Measurements from ENCODE around the gene RNF135. TPM values are rescaled to one million over a fixed set of nuclear protein-coding genes. Genes with fewer than 3 reads are reported as not detected.

Gene RNF135
- total and polyA plus RNA-seq, 10 of the 15 experiments (the other 5 are each of a cell fraction or from before 2014, with no cell fraction given): 12.7 to 28.0 (median 18.7) TPM

DNA sequence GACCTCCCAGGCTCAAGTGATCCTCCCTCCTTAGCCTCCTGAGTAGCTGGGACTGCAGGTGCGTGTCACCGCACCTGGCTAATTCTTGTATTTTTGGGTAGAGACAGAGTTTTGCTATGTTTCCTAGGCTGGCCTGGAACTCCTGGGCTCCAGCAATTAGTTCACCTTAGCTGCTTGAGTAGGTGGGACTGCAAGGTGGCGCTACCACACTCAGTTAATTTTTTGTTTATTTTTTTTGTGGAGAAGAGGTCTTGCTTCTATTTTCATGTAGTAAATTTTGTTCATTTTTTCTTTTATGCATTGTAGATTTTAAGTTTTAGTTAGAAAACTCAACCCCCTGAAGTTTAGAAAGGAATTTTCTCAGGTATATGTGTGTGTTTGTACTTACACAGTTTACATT, 21.7 kb downstream of the RNF135 start:
- no peak for ATAC-seq
- H3K9ac ChIP-seq (ENCODE audit: control insufficient read depth, insufficient read depth, low read length): no peak overlapping the region
- no peaks in the 10 kb centered on the region for H3K79me2 ChIP-seq (ENCODE audit: control insufficient read depth, insufficient read depth, low read length)
- WGBS (ENCODE audit: insufficient coverage, insufficient replicate concordance, low lambda C conversion rate, missing lambda C conversion rate): 100% methylated on average over 3 of the region's 3 CpGs
- H3K4me3 ChIP-seq: no peak overlapping the region
- H4K20me1 ChIP-seq (ENCODE audit: control insufficient read depth, insufficient read depth): no peaks in the 10 kb centered on the region
- DNase-seq (ENCODE audit: low read depth, low spot score): no peak
- FAIRE-seq: no peak
- no peak overlapping the region for H3K4me2 ChIP-seq (ENCODE audit: control insufficient read depth, insufficient read depth)
- TF ChIP-seq RBBP5 (conservative IDR thresholded peaks at IDR 0.05) (no peak), PAX5 (IDR thresholded peaks at IDR 0.05; ENCODE audit: borderline replicate concordance, low read depth, low read length) (no peak), CREM (IDR thresholded peaks at IDR 0.05; ENCODE audit: low read depth) (no peak), BCL11A (IDR thresholded peaks at IDR 0.05; ENCODE audit: low read depth, low read length) (no peak), RCOR1 (conservative IDR thresholded peaks at IDR 0.05; ENCODE audit: low read depth, low read length) (no peak), SRF (IDR thresholded peaks at IDR 0.05; ENCODE audit: low read depth in 2 of 2, low read length in 2 of 2) (no peak), TARDBP (IDR thresholded peaks at IDR 0.05; ENCODE audit: borderline replicate concordance) (no peak)
- TF ChIP-seq, protein P1, sequence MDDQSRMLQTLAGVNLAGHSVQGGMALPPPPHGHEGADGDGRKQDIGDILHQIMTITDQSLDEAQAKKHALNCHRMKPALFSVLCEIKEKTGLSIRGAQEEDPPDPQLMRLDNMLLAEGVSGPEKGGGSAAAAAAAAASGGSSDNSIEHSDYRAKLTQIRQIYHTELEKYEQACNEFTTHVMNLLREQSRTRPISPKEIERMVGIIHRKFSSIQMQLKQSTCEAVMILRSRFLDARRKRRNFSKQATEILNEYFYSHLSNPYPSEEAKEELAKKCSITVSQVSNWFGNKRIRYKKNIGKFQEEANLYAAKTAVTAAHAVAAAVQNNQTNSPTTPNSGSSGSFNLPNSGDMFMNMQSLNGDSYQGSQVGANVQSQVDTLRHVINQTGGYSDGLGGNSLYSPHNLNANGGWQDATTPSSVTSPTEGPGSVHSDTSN (IDR thresholded peaks at IDR 0.05; ENCODE audit: insufficient replicate concordance, low read depth, low read length): no peak
- TF ChIP-seq, protein P2, sequence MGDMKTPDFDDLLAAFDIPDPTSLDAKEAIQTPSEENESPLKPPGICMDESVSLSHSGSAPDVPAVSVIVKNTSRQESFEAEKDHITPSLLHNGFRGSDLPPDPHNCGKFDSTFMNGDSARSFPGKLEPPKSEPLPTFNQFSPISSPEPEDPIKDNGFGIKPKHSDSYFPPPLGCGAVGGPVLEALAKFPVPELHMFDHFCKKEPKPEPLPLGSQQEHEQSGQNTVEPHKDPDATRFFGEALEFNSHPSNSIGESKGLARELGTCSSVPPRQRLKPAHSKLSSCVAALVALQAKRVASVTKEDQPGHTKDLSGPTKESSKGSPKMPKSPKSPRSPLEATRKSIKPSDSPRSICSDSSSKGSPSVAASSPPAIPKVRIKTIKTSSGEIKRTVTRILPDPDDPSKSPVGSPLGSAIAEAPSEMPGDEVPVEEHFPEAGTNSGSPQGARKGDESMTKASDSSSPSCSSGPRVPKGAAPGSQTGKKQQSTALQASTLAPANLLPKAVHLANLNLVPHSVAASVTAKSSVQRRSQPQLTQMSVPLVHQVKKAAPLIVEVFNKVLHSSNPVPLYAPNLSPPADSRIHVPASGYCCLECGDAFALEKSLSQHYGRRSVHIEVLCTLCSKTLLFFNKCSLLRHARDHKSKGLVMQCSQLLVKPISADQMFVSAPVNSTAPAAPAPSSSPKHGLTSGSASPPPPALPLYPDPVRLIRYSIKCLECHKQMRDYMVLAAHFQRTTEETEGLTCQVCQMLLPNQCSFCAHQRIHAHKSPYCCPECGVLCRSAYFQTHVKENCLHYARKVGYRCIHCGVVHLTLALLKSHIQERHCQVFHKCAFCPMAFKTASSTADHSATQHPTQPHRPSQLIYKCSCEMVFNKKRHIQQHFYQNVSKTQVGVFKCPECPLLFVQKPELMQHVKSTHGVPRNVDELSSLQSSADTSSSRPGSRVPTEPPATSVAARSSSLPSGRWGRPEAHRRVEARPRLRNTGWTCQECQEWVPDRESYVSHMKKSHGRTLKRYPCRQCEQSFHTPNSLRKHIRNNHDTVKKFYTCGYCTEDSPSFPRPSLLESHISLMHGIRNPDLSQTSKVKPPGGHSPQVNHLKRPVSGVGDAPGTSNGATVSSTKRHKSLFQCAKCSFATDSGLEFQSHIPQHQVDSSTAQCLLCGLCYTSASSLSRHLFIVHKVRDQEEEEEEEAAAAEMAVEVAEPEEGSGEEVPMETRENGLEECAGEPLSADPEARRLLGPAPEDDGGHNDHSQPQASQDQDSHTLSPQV (IDR thresholded peaks at IDR 0.05): no peak
- TF ChIP-seq, protein P3, sequence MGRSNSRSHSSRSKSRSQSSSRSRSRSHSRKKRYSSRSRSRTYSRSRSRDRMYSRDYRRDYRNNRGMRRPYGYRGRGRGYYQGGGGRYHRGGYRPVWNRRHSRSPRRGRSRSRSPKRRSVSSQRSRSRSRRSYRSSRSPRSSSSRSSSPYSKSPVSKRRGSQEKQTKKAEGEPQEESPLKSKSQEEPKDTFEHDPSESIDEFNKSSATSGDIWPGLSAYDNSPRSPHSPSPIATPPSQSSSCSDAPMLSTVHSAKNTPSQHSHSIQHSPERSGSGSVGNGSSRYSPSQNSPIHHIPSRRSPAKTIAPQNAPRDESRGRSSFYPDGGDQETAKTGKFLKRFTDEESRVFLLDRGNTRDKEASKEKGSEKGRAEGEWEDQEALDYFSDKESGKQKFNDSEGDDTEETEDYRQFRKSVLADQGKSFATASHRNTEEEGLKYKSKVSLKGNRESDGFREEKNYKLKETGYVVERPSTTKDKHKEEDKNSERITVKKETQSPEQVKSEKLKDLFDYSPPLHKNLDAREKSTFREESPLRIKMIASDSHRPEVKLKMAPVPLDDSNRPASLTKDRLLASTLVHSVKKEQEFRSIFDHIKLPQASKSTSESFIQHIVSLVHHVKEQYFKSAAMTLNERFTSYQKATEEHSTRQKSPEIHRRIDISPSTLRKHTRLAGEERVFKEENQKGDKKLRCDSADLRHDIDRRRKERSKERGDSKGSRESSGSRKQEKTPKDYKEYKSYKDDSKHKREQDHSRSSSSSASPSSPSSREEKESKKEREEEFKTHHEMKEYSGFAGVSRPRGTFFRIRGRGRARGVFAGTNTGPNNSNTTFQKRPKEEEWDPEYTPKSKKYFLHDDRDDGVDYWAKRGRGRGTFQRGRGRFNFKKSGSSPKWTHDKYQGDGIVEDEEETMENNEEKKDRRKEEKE (IDR thresholded peaks at IDR 0.05): no peak
- no peaks in the 10 kb centered on the region for H3K4me1 ChIP-seq (ENCODE audit: control insufficient read depth, insufficient read depth, low read length)
- no peaks in the 10 kb centered on the region for H3K9me3 ChIP-seq (replicated peaks; ENCODE audit: control insufficient read depth, insufficient read depth, low read length)
- POLR2A ChIA-PET: no interaction called here
- SMC1A ChIA-PET (ENCODE audit: uncharacterized antibody, unreplicated experiment): no interaction called here
- CTCF ChIA-PET: no interaction called here
- H2AFZ ChIP-seq (ENCODE audit: control insufficient read depth, low read depth, low read length): no peak overlapping the region
- H3K36me3 ChIP-seq (ENCODE audit: control insufficient read depth in 2 of 2, insufficient read depth in 2 of 2, low read length in 1 of 2): peaks cover 0 to 3% of the 10 kb centered on the region in 2 experiments; a peak in 2 of 4 replicates
- H3K27me3 ChIP-seq (replicated peaks in 1 of 2; ENCODE audit: control insufficient read depth in 2 of 2, insufficient read depth in 2 of 2, low read length in 1 of 2): no peaks in the 10 kb centered on the region
- intact Hi-C loops (cut with micrococcal nuclease; ENCODE audit: unreplicated experiment): no loop called here
- BruUV-seq (replicated peaks): no TSS peak
- in situ Hi-C loops (cut with MboI): no loop called here
- no peak overlapping the region for H3K27ac ChIP-seq (ENCODE audit: control insufficient read depth, insufficient read depth)
- RAD21 ChIA-PET (ENCODE audit: unreplicated experiment): no interaction called here

All from GM12878 (cell line).